DMS53 treated with DMSO at 0.1 percent for 48 hours (cell line): Measurements from ENCODE around the gene DGCR2.

Experiments used
- DNase-seq: peaks from one replicate; lab custom pipeline; 2025; ENCODE audit not compliant: unreplicated experiment; lab: John Stamatoyannopoulos, UW

The DGCR2 gene

DNA sequence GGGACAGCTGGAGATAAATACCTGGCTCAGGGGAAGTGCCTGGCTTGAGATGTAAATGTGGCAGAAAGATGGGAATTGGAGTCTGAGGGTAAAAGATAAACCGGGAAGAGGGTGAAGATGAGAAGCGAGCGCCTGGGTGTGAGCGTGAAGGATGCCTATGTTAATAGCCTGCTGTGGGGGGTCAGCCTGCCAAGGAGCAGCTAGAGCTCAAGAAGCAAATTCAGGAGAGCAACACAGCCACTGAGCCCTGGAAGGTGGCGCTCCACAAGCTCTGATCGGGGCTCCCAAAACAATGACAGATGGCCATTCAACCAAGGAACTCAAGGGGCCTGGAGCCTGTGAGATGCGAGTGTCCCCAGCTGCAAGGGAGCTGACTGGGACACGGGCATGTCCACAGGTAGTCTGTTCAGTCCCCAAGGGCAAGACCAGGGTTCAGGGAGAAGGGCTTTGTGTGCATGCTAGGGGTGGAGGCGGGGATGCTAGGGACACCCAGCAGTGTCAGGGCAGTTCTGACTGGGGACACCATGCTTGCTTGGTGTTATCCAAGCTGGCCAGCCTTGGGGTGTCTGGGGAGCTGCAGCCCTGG lies 25.1 kb upstream of the DGCR2 start:
- no peak for DNase-seq

DNA sequence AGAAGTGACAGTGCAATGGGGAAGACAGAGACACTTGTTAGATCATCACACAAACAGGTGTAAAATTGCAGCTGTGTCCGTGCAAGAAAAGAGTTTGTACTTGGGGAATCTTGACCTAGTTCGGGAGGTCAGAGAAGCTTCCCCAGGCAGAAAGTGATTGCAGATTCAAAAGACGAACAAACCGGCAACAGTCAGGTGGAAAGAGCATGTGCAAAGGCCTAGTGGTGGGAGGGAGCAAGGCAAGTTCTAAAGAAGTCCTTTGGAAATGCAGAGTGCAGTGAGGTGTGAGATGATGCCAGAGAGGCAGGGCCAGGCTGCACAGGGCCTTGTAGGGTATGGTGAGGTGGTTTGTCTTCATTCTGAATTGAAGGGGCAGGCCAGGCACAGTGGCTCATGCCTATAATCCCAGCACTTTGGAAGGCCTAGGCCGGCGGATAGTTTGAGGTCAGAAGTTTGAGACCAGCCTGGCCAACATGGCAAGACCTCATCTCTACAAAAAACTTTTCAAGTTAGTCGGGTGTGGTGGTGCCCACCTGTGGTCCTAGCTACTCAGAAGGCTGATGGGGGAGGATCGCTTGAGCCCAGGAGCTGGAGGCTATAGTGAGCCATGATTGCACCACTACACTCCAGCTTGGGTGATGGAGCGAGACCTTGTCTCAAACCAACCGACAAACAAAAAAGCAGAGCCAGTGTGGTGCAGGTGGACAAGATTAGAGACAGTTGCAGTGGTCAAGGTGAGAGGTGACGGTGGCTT lies 24.2 kb upstream of the DGCR2 start:
- DNase-seq = no peak

DNA sequence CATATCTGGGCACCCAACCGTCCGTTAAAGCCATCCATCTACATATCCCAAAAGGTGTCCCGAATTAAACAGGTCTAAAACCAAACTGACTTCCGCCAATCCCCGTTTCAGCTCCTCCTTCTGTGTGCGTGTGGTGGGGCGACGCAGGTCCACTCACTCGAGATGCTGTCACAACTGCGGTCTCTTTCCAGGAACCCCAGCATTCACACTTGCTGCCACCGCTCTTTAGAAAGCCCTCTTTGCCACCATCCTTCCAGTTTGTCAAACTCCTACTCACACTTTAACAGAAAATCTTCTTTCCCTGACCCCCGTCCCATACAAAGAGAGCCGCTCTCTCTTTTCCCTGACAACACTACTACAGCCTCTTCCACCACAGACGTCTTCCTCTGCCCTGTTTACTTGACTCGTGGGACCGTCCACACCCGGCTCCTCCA lies 21.8 kb upstream of the DGCR2 start:
- DNase-seq = no peak

DNA sequence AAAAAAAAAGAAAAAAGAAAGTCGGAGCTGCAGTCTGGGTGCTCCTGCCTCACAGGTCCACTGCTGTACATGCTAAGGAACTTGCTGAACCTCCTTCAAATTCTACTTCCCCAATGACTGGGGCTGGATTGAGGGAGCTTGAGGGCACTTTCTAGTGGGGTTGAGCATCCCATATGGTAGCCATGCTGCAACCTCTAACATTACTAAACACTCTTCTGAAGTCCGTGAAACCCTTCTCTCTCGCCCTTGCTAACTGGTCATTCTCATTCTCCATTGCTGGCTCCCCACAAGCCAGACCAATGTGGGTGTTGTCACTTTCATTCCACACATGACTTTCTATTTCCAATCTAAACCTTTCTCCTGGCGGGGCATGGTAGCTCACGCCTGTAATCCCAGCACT lies 21.0 kb upstream of the DGCR2 start:
- DNase-seq = no peak

DNA sequence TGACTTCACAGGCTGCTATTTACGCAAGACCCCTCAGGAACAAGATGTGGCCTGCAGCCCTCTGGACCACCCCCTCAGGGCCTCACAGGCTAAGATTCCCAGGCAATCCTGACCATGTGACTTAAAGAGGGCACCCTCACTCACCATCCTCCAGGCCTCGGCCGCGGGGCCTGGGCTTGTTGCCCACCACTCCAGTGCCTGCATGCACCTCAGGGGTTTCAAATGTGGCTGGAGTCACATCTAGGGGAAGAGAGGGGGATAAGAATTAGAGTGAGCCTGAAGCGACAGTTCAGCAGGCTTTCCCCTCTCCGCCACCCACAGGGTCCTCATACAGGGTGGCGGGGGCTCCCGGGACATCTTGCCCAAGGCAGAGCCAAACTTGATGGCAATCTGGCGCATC lies 20.2 kb upstream of the DGCR2 start:
- no peak for DNase-seq

DNA sequence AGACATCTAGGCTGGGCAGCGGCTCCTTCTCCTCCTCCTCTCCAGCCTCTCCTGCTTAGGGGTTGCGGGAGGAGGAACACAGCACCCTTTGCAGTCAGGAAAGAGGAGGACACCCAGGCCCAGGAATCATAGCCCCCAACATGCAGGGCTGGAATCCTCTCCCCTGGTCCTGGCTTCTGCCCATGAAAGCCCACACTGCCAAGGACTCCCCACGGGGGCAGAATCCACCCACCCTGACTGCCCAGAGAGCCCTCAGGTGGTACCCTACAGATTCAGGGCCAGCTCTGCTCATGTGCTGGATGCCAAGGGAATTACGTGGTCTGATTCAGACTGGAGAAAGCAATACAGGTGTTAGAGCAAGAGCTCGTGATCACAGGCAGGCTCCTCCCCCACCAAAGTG lies 17.8 kb upstream of the DGCR2 start:
- DNase-seq = no peak

DNA sequence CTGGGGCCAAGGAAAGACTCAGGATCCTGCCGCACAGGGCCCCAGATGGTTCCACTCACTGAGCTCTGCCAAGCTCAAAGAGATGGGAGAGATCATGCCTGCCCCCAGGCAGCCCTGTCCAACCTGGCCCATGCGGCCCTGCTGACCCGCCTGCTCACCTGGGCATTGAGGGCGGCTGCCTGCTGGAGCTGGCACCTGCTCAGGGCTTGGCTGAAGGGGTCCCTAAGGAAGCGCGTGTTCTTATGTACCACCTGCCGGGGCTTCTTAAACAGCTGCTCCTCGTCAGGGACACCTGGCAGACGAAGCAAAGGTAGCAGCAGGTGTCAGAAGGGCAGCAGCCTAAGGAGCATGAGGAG lies 16.8 kb upstream of the DGCR2 start:
- DNase-seq = no peak

DNA sequence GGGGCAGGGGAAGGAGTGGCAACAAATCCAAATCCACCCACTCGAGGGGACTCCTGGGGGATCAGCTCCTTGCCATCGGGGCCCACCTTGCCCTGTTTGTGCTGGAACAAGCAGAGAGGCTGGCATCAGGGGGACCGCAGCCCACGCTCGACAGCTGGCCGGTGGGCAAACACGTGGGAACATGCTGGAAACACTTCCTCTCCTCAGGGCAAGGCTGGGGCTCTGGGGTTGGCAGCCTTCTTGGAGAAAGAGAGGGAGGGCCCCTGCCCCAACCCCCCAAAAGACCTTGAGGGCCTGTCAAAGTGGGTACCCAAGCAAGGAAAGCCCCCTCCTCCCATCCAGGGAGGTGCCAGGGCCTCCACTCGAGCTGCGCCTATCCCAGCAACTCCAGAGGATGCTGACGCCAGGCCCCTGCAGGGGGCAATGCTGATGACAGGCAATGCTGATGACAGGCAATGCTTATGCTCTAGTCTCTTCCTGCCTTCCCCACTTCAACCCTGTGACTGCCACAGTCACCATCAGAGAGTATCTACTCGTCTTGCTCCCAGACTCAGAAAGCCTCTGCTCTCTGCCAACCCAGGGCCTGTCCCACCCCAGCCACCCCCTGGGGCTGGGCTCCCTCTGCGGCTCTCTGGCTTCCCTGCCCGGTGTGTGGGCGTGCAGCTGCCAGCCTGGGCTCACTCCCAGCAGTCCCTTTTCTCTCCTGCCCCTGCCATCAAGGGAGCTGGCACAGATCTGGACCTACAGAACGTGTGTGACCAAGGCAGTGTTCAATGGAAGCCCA lies 16.2 kb upstream of the DGCR2 start:
- DNase-seq = no peak

DNA sequence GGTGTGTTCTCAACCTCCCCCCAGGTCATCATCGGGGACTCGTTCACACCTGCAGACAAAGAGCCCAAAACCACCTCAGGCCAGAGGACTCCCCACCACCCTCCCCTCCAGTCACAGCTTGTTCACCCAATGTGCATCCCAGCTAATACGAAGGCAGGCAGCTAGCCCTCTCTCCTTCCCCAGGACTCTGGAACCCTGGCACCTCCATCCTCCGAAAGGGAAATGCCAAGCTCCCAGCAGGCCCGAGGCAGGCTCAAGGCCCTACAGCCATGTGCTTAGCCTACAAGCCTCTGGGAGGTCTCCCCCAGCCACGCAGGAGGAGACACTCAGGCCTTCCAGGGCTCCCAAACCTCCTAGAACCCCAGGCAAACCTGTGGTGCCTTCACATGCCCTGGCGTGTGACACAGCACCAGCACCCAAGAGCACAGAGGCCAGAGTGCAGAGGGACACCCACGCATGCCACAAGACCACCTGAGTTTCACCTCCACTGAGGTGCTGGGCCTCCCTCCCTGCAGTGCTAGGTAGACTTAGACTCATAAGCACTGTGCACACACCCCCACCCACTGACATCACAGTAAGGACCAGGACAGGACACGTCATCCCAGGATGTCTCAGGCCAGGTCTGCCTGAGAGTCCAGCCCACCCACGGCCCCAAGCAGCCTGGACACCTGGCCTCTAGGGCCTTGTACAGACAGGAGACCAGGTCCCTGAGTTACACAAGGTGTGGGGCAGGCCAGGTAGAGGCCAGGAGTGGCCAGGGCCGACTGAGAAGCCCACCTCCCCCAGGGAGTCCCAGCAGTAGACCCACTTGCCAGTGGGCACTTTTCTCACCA lies 15.4 kb upstream of the DGCR2 start:
- no peak for DNase-seq

DNA sequence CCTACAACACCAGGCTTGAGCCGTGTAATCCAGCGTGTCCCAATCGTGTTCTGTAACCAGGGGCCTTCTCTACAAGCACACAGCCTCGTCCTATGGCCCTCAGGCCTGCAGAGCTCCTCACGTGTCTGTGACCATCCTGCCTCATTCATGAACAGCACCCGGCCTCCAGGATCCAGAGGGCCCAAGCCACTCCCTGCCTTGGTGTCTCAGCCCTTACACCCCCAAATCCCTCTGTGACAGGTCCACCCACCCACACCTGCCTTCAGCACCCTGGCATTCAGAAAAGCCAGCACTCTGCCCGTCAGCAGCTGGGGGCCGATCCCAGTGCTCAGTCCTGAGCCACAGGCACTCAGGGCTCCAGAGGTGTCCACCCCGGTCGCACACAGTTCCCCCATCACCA lies 14.7 kb upstream of the DGCR2 start:
- DNase-seq = no peak

DNA sequence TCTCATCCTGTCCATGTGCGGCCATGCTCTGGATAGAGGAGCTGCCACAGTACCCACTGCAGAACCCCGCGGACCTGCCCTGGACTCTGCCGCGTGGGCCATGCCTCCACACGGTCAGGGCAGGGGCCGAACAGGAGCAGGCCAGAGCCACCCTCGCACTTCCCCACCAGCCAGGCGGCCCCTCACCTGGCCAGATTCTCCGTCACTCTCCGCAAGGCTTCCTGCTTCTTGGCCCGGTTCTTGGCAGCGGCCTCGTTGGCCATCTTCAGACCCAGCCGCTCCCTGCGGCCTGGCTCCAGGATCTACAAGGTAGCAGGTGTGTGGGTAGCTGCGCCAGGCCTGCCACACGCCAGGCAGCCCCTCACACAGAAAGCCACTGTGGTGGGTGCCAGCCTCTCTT lies 12.7 kb upstream of the DGCR2 start:
- no peak for DNase-seq

DNA sequence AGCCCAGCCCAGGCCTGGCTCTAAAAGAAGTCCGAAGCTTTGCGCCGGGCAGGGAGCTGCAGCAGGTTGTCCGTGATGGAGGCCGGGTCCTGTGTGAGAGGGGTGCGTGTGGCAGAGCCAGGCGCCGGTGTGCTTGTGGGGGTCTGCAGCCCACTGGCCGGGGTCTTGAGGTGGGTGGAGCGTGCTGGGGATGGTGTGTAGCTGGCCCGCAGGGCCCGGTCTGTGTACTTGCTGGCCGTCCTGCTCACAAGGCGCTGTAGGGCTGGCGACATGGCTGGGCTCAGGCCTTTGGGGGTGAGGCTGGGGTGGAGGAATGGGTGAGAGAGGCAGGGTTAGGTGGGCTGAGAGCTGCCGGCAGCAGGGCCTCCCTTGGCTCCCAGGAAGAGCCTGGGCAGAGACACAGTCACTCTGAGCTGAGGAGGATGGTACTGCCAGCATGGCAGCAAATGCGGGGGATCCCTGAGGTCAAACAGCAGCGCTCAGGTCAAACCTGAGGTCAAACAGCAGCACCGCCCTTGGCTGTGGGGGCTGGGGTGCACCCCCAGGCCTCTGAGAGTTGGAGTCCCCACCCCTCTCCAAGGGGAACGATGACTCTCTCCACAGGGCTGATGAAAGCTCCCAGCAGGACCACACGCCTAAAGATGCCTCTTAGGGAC lies 12.1 kb upstream of the DGCR2 start:
- no peak for DNase-seq

DNA sequence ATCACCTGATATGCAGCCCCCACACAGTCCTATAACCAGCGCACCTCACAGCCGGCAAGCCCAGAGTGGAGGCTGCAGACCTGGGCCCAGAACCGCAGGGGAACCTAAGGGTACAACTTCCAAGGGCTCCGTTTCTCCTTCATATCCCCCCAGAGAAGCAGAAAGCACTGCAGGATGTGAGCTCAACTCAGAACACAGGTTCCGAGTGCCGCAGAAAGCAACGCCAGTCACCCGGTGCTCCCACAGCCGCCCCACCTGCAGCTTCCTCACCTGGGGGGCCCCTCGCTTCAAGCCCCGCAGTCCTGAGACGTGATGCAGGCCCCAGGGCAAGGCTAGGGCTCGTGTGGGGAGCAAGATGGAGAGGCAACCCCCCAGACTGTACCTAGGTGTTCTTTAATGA lies 11.3 kb upstream of the DGCR2 start:
- no peak for DNase-seq

DNA sequence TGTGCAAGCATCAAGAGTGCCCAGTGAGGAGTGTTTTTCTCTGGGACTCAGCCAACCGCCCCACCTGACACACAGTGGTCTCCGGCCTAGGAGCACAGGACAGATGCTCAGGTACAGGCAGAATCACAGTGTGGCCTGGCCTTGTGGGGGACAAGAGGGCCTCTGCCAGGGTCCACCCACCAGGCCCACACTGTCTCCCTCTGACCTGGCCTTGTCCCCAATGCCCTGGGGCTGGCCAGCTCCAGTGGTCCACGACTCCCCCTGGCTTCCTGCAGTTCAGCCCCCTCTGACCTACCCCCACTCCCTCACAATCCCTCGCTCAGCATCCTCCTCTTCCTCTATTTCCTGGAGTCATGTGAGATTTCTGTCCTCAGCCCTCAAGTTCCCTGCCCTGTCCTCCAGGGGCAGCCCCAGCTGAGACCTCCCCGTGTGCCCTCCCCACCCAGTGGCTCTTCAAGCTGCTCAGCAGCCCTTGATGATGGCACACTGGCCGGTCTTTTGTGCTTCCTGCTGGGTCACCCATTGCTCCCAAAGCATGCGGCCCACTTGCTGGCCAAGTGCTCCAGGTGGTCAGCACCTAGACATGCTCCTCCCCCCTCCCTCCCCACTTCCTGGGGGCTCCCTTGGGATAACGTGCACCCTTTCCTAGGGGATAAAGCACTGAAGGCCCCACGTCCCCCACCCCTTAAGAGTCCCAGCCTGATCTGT lies 10.6 kb upstream of the DGCR2 start:
- no peak for DNase-seq

DNA sequence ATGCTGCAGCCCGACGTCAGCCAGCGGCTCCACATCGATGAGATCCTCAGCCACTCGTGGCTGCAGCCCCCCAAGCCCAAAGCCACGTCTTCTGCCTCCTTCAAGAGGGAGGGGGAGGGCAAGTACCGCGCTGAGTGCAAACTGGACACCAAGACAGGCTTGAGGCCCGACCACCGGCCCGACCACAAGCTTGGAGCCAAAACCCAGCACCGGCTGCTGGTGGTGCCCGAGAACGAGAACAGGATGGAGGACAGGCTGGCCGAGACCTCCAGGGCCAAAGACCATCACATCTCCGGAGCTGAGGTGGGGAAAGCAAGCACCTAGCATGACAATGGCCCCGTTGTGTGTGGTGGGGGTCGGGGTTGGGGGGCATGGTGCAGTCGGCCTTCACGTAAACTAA lies 9.9 kb upstream of the DGCR2 start:
- DNase-seq = no peak

DNA sequence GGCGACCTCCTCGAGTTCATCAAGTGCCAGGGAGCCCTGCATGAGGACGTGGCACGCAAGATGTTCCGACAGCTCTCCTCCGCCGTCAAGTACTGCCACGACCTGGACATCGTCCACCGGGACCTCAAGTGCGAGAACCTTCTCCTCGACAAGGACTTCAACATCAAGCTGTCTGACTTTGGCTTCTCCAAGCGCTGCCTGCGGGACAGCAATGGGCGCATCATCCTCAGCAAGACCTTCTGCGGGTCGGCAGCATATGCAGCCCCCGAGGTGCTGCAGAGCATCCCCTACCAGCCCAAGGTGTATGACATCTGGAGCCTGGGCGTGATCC lies 9.4 kb upstream of the DGCR2 start:
- DNase-seq = no peak

DNA sequence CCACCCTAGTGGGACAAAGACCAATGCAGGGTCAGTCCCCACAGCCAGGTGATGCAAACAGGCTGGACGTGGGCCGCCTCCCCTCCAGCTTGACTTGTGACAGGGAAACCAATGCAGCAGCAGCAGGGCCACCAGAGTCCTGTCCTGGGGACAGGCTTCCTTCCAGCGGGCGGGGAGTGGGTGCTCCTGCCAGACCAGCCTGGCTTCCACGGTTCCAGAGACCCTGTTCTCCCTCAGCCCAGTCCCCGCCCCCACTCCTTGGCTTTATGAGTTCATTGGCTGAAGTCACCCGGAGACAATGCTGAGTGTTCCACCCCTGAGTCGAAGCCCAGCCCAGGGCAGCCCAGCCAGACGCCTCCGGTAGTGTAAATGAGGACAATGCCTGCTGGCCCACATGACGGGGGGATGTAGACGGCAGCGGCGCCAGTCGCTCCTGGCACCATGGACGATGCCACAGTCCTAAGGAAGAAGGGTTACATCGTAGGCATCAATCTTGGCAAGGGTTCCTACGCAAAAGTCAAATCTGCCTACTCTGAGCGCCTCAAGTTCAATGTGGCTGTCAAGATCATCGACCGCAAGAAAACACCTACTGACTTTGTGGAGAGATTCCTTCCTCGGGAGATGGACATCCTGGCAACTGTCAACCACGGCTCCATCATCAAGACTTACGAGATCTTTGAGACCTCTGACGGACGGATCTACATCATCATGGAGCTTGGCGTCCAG lies 8.9 kb upstream of the DGCR2 start, which contains the start of gene TSSK2:
Gene TSSK2, plus strand, starts transcription at position 350 of the 726 bp plus-strand sequence. Its CDS starts 92 bp downstream, at position 442.
- no peak for DNase-seq

DNA sequence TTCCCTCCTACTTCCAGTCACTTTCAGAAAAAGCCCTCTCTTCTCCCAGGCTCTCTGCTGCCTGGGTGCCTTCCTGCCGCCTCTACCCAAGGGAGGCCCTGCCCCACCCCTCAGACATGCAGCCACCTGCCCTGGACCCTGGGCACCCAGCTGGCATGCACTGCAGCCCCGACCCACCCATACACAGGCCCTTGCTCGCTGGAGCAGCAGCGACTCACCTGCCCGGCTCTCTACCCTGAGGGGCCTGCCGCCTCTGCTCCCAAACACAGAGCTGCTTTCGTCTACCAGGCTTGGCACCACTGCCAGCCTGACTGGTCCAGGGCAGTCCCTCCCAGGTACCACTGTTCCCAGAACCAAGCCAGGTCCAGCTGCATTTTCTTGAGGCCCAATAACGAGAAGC lies 7.7 kb upstream of the DGCR2 start:
- no peak for DNase-seq

DNA sequence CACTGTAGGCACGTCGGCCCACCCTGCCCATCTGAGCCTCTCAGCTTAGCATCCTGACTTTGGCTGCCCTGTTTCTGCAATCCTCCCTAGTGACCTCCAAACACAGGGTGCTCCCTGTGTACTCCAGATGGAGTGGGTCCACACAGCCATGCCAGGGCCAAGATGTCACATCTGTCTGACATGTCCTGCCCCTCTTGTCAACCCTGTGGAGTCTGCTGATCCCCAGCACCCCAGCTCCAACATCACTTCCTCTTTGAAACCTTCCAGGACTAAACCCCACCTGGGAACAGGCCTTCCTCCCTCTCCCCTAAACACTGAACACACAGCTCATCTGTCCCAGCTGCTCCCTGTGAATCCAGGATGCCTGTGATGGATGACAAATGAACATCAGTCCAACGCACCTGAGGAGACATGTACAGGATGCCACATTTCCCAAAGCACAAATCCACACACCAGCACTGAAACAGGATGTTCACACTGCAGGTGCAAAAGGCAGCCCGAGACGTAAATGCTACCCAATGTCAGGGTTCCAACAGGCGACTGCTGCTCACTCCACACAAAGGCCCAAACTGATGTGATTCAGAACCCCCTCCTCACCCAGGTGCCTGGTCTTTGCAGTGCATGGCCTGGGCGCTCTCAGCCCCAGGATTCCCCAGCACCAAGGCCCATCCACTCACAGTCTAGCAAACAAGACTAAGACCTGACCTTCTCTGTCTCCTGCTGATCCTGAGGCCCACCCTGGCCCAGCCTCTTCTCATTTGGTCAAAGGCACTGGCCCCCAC lies 6.9 kb upstream of the DGCR2 start:
- no peak for DNase-seq
